ENCODE measurements around the gene RAP1B. TPM values are rescaled to one million over a fixed set of nuclear protein-coding genes. Genes with fewer than 3 reads are reported as not detected.
A peak's percentile ranks its signal among the peaks of the same experiment; 100 is the strongest.

RAP1B gene
- total and polyA plus RNA-seq, 9 of the 15 experiments (the other 6 are each of a cell fraction or from before 2014, with no cell fraction given) = 107 to 309 (median 170) TPM

DNA sequence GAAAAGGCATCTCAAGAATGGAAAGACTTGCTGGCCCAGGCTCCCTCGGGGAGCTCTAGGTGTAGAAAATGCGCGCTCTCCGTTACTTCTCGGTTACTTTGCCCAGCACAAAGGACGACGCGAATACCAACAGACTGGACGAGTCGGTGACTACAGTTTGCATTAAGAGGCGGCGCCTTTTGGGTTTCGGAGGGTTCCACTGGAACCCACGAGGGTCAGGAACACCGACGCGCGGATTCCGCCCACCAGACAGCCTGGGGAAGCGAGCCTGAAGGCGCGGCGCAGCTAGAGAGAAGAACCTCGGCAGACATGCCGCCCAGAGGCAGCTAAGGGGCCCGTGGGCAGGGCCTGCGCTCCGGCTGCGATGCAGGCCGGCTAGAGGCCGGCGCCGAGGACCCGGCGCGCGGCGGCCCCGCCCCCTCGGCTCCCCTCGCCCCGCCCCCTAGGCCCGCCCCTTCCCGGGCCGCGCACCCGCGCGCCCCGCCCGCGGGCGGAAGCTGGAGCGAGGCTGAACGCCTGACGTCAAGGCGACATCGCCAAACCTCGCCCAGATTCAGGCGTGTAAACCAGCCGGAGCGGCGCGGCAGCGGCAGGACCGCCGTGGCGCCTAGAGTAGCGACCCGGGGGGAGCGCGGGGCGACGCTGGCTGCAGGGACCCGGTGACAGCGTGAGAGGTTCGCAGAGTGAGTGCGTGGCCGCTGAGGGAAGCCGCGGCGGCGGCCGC, at the start of gene RAP1B (continued):
- TF ChIP-seq REST (IDR thresholded peaks at IDR 0.05; ENCODE audit: borderline replicate concordance) (no peak), REST (CRISPR knock-in tag; IDR thresholded peaks at IDR 0.05; ENCODE audit: low read depth) (no peak), PYGO2 (tag; IDR thresholded peaks at IDR 0.05) (no peak), SRSF9 (IDR thresholded peaks at IDR 0.05; ENCODE audit: borderline replicate concordance, low read depth, low read length) (no peak), MCM5 (IDR thresholded peaks at IDR 0.05; ENCODE audit: low read depth) (no peak), RAD51 (IDR thresholded peaks at IDR 0.05; ENCODE audit: borderline replicate concordance, low read depth) (no peak), TCFL5 (CRISPR knock-in tag; conservative IDR thresholded peaks at IDR 0.05) (no peak), STAT6 (CRISPR knock-in tag; IDR thresholded peaks at IDR 0.05) (no peak), TAF9B (IDR thresholded peaks at IDR 0.05; ENCODE audit: partially characterized antibody) (peak; percentile 33), TCF7L2 (IDR thresholded peaks at IDR 0.05; ENCODE audit: low read depth, low read length) (no peak), CBX1 (IDR thresholded peaks at IDR 0.05; ENCODE audit: low read depth) (peak; percentile 53; the same call in 1 of the 2 replicates), SNAPC5 (CRISPR knock-in tag; IDR thresholded peaks at IDR 0.05) (no peak), PTTG1 (tag; IDR thresholded peaks at IDR 0.05; ENCODE audit: low read depth) (no peak), SMARCC2 (IDR thresholded peaks at IDR 0.05; ENCODE audit: low read depth) (no peak), CSDE1 (IDR thresholded peaks at IDR 0.05) (no peak)
- TF ChIP-seq, protein P1, sequence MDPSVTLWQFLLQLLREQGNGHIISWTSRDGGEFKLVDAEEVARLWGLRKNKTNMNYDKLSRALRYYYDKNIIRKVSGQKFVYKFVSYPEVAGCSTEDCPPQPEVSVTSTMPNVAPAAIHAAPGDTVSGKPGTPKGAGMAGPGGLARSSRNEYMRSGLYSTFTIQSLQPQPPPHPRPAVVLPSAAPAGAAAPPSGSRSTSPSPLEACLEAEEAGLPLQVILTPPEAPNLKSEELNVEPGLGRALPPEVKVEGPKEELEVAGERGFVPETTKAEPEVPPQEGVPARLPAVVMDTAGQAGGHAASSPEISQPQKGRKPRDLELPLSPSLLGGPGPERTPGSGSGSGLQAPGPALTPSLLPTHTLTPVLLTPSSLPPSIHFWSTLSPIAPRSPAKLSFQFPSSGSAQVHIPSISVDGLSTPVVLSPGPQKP (CRISPR knock-in tag; IDR thresholded peaks at IDR 0.05) = no peak

Data from K562 (cell line).